HEK293 (cell line): Measurements from ENCODE around the gene DPH5.
A peak's percentile ranks its signal among the peaks of the same experiment; 100 is the strongest.

ENCODE experiments used
- ATF2 ChIP-seq: fragments of 450-650 bp; formaldehyde crosslinking; IDR thresholded peaks from 2 replicates; pipeline ENCODE4 v1.5.1; 2016; ENCODE audit warnings: missing biosample characterization, missing genetic modification characterization, low read depth
- BCL11A ChIP-seq: fragments of 450-650 bp; formaldehyde crosslinking; IDR thresholded peaks from 2 replicates; pipeline ENCODE4 v1.5.1; 2016; ENCODE audit warnings: low read depth, missing biosample characterization, missing genetic modification characterization
- IKZF3 ChIP-seq: fragments of 450-650 bp; IDR thresholded peaks from 2 replicates; pipeline ENCODE4 v1.5.0; 2018; ENCODE audit warnings: missing biosample characterization, mild to moderate bottlenecking, missing genetic modification characterization, moderate library complexity
- KLF16 ChIP-seq: fragments of 450-650 bp; formaldehyde crosslinking; IDR thresholded peaks from 2 replicates; pipeline ENCODE4 v1.5.1; 2017; ENCODE audit warnings: missing biosample characterization, missing genetic modification characterization
- KLF9 ChIP-seq: fragments of 450-650 bp; formaldehyde crosslinking; IDR thresholded peaks from 2 replicates; pipeline ENCODE4 v1.5.1; 2016; ENCODE audit warnings: missing biosample characterization, missing genetic modification characterization, low read depth
- OSR2 ChIP-seq: fragments of 450-650 bp; formaldehyde crosslinking; IDR thresholded peaks from 2 replicates; pipeline ENCODE4 v1.5.1; 2016; ENCODE audit warnings: missing biosample characterization, missing genetic modification characterization
- OVOL3 ChIP-seq: fragments of 450-650 bp; formaldehyde crosslinking; IDR thresholded peaks from 2 replicates; pipeline ENCODE4 v1.5.1; 2016; ENCODE audit warnings: missing biosample characterization, missing genetic modification characterization
- REPIN1 ChIP-seq: fragments of 450-650 bp; formaldehyde crosslinking; IDR thresholded peaks from 2 replicates; pipeline ENCODE4 v1.5.1; 2017; ENCODE audit warnings: missing biosample characterization, missing genetic modification characterization, low read depth
- SP3 ChIP-seq: fragments of 450-650 bp; formaldehyde crosslinking; IDR thresholded peaks from 2 replicates; pipeline ENCODE4 v1.5.1; 2016; ENCODE audit warnings: missing biosample characterization, missing genetic modification characterization
- SP7 ChIP-seq: fragments of 450-650 bp; formaldehyde crosslinking; IDR thresholded peaks from 2 replicates; pipeline ENCODE4 v1.5.1; 2016; ENCODE audit warnings: missing biosample characterization, missing genetic modification characterization
- TRIM28 ChIP-seq: IDR thresholded peaks from 2 replicates; pipeline ENCODE4 v1.6.1; 2011; ENCODE audit warnings: low read length, control low read depth, borderline replicate concordance
- TSHZ1 ChIP-seq: fragments of 450-650 bp; formaldehyde crosslinking; IDR thresholded peaks from 2 replicates; pipeline ENCODE4 v1.5.1; 2016; ENCODE audit warnings: missing biosample characterization, missing genetic modification characterization, borderline replicate concordance
- ZBTB20 ChIP-seq: fragments of 450-650 bp; formaldehyde crosslinking; IDR thresholded peaks from 2 replicates; pipeline ENCODE4 v1.5.1; 2016; ENCODE audit warnings: missing biosample characterization, missing genetic modification characterization
- ZBTB26 ChIP-seq: fragments of 450-650 bp; formaldehyde crosslinking; optimal IDR thresholded peaks from 2 replicates; pipeline ENCODE3; 2016; ENCODE audit warnings: missing biosample characterization, mild to moderate bottlenecking, missing genetic modification characterization
- ZEB2 ChIP-seq: fragments of 450-650 bp; formaldehyde crosslinking; IDR thresholded peaks from 2 replicates; pipeline ENCODE4 v1.5.1; 2016; ENCODE audit warnings: missing biosample characterization, missing genetic modification characterization
- ZFP37 ChIP-seq: fragments of 450-650 bp; formaldehyde crosslinking; IDR thresholded peaks from 2 replicates; pipeline ENCODE4 v1.5.1; 2016; ENCODE audit warnings: missing biosample characterization, missing genetic modification characterization
- ZFP69B ChIP-seq: fragments of 450-650 bp; formaldehyde crosslinking; IDR thresholded peaks from 2 replicates; pipeline ENCODE4 v1.5.1; 2016; ENCODE audit warnings: missing biosample characterization, missing genetic modification characterization
- ZIC2 ChIP-seq: fragments of 450-650 bp; formaldehyde crosslinking; IDR thresholded peaks from 2 replicates; pipeline ENCODE4 v1.5.1; 2016; ENCODE audit warnings: missing biosample characterization, missing genetic modification characterization
- ZNF133 ChIP-seq: fragments of 450-650 bp; formaldehyde crosslinking; IDR thresholded peaks from 2 replicates; pipeline ENCODE4 v1.5.1; 2016; ENCODE audit warnings: missing biosample characterization, missing genetic modification characterization
- ZNF16 ChIP-seq: fragments of 450-650 bp; formaldehyde crosslinking; IDR thresholded peaks from 2 replicates; pipeline ENCODE4 v1.5.1; 2016; ENCODE audit warnings: low read depth, missing biosample characterization, missing genetic modification characterization
- ZNF362 ChIP-seq: fragments of 450-650 bp; formaldehyde crosslinking; IDR thresholded peaks from 2 replicates; pipeline ENCODE4 v1.5.1; 2016; ENCODE audit warnings: missing biosample characterization, missing genetic modification characterization
- ZNF391 ChIP-seq: fragments of 450-650 bp; formaldehyde crosslinking; IDR thresholded peaks from 2 replicates; pipeline ENCODE4 v1.5.1; 2016; ENCODE audit warnings: low read depth, missing biosample characterization, missing genetic modification characterization, borderline replicate concordance
- ZNF449 ChIP-seq: fragments of 450-650 bp; formaldehyde crosslinking; IDR thresholded peaks from 2 replicates; pipeline ENCODE4 v1.5.1; 2017; ENCODE audit warnings: missing biosample characterization, mild to moderate bottlenecking, missing genetic modification characterization, moderate library complexity
- ZNF501 ChIP-seq: fragments of 450-650 bp; formaldehyde crosslinking; IDR thresholded peaks from 2 replicates; pipeline ENCODE4 v1.5.1; 2016; ENCODE audit warnings: missing biosample characterization, missing genetic modification characterization
- ZNF600 ChIP-seq: fragments of 450-650 bp; formaldehyde crosslinking; IDR thresholded peaks from 2 replicates; pipeline ENCODE4 v1.5.1; 2016; ENCODE audit warnings: missing biosample characterization, missing genetic modification characterization
- ZNF629 ChIP-seq: fragments of 450-650 bp; formaldehyde crosslinking; IDR thresholded peaks from 2 replicates; pipeline ENCODE4 v1.5.1; 2017; ENCODE audit warnings: missing biosample characterization, missing genetic modification characterization
- ZNF654 ChIP-seq: fragments of 450-650 bp; formaldehyde crosslinking; IDR thresholded peaks from 2 replicates; pipeline ENCODE4 v1.5.1; 2016; ENCODE audit warnings: low read depth, missing biosample characterization, missing genetic modification characterization
- ZSCAN16 ChIP-seq: fragments of 450-650 bp; formaldehyde crosslinking; IDR thresholded peaks from 2 replicates; pipeline ENCODE4 v1.5.1; 2016; ENCODE audit warnings: missing biosample characterization, missing genetic modification characterization
- TF ChIP-seq, protein P1 (sequence below): fragments of 450-650 bp; formaldehyde crosslinking; IDR thresholded peaks from 2 replicates; pipeline ENCODE4 v1.5.1; 2016; ENCODE audit warnings: missing biosample characterization, missing genetic modification characterization

The DPH5 gene

DNA sequence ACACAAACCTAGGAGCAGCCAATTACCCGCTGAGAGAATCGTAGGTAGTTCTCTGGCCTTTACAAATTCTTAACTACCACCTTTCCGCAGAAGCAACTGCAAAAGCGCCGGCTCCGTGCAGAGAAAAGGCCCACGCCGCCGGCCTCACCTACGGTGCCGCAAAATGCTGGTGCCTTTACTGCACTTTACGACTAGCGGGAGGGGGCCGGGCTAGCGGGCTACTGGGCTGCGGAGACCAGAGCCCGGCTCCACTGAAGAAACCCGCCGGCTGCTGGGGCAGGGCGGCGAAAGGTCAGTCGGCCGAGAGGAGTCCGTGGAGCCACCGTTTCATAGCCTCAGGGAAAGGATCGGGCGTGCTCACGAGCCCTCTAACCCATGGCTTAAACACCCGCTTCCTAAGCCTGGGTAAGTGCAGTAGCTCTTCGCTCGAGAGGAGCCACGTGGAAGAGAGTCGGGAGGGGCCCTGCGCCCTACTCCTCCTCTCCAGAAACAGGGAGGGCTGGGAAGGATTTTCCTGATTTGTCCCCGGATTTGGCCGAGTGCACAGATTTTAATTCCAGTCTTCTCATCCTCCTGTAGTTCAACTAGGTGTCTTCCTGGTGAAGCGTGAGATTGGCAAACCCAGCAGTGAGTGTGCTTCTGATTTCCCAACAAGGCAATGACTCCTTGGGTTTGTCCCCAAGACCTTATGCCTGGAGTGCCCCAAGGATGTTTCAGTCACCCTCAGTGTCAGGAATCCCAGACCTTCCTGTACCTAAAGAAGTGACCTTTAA lies at the start of gene DPH5 (continued):
- TF ChIP-seq ZNF133 (tag by site-specific recombination) (no peak), ZFP69B (tag by site-specific recombination) (peak; percentile 82), ZNF600 (tag by site-specific recombination) (0 out of 2 replicates have a peak, but pooled peaks have one; percentile 35), ATF2 (tag by site-specific recombination) (no peak), ZIC2 (tag by site-specific recombination) (peak; percentile 22; the same call in 1 of the 2 replicates), ZFP37 (tag by site-specific recombination) (peak; percentile 71; the same call in 1 of the 2 replicates), ZNF391 (tag by site-specific recombination) (peak; percentile 46; the same call in 1 of the 2 replicates), KLF9 (tag by site-specific recombination) (no peak), ZNF362 (tag by site-specific recombination) (no peak), ZBTB20 (tag by site-specific recombination) (peak; percentile 91), ZNF629 (tag by site-specific recombination) (peak; percentile 61), TRIM28 (peak; percentile 40; the same call in 1 of the 2 replicates), OVOL3 (tag by site-specific recombination) (peak; percentile 67; the same call in 1 of the 2 replicates), OSR2 (tag by site-specific recombination) (peak; percentile 81), ZNF449 (tag by site-specific recombination) (peak; percentile 29; the same call in 1 of the 2 replicates), SP7 (tag by site-specific recombination) (peak; percentile 84), KLF16 (tag by site-specific recombination) (peak; percentile 70; the same call in 1 of the 2 replicates), BCL11A (tag by site-specific recombination) (no peak), ZNF16 (tag by site-specific recombination) (no peak), REPIN1 (tag by site-specific recombination) (peak; percentile 58; the same call in 1 of the 2 replicates), SP3 (tag by site-specific recombination) (peak; percentile 84), ZSCAN16 (tag by site-specific recombination) (no peak), IKZF3 (tag by site-specific recombination) (peak; percentile 85), ZNF501 (tag by site-specific recombination) (peak; percentile 89), ZBTB26 (tag by site-specific recombination) (peak; percentile 23), ZNF654 (tag by site-specific recombination) (no peak), ZEB2 (tag by site-specific recombination) (peak; percentile 57), TSHZ1 (no peak)
- TF ChIP-seq, protein P1, sequence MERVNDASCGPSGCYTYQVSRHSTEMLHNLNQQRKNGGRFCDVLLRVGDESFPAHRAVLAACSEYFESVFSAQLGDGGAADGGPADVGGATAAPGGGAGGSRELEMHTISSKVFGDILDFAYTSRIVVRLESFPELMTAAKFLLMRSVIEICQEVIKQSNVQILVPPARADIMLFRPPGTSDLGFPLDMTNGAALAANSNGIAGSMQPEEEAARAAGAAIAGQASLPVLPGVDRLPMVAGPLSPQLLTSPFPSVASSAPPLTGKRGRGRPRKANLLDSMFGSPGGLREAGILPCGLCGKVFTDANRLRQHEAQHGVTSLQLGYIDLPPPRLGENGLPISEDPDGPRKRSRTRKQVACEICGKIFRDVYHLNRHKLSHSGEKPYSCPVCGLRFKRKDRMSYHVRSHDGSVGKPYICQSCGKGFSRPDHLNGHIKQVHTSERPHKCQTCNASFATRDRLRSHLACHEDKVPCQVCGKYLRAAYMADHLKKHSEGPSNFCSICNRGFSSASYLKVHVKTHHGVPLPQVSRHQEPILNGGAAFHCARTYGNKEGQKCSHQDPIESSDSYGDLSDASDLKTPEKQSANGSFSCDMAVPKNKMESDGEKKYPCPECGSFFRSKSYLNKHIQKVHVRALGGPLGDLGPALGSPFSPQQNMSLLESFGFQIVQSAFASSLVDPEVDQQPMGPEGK, result peak; percentile 88
